Endometrial microvascular endothelial cells (primary cell): ENCODE measurements around the gene TMEM86A. TPM values are rescaled to one million over a fixed set of nuclear protein-coding genes. Genes with fewer than 3 reads are reported as not detected.

Experiments
- in situ Hi-C: cut with HindIII; loops from 2 replicates; pipeline ENCODE4 v1.10.0; 2017; ENCODE audit warnings: low sequenced_read_pairs, low pct_unique_long_range_greater_than_20kb; ENCODE audit errors: inconsistent ontology term
- total RNA-seq: library from RNA; depleted of rRNA; stranded (reverse); fragments of >200 nt; gene quantifications from one replicate; pipeline ENCODE4 v1.2.3, GENCODE V29; 2015; ENCODE audit errors: inconsistent ontology term

Gene TMEM86A
- total RNA-seq, 1 donor from 2014 or later, result 0.46 TPM

GRCh38 chr11:18720091-18720807 lies 21.7 kb downstream of the TMEM86A start:
- in situ Hi-C loops, result no loop called here

GRCh38 chr11:18720808-18721560 lies 22.4 kb downstream of the TMEM86A start:
- in situ Hi-C loops, result no loop called here

- in situ Hi-C loops, result no loop called here
These were observed 23.1 kb downstream of the TMEM86A start for GRCh38 chr11:18721561-18722292.

GRCh38 chr11:18722293-18722637 lies 23.7 kb downstream of the TMEM86A start:
- in situ Hi-C loops, result no loop called here

GRCh38 chr11:18723991-18724390 lies 25.4 kb downstream of the TMEM86A start:
- in situ Hi-C loops, result no loop called here

GRCh38 chr11:18726040-18726439 lies 27.5 kb downstream of the TMEM86A start, which contains the start of gene IGSF22:
Gene IGSF22, minus strand, starts transcription at chr11:18726188. Its CDS starts 1,952 bp downstream, at chr11:18724236.
- in situ Hi-C loops, result no loop called here

GRCh38 chr11:18727479-18728236 lies 29.1 kb downstream of the TMEM86A start:
- in situ Hi-C loops, result no loop called here

GRCh38 chr11:18728658-18729057 lies 30.1 kb downstream of the TMEM86A start:
- in situ Hi-C loops, result no loop called here

GRCh38 chr11:18729426-18729825 lies 30.8 kb downstream of the TMEM86A start:
- in situ Hi-C loops, result no loop called here

GRCh38 chr11:18730020-18730419 lies 31.4 kb downstream of the TMEM86A start:
- in situ Hi-C loops, result no loop called here

- in situ Hi-C loops, result no loop called here
These were observed 32.9 kb downstream of the TMEM86A start for GRCh38 chr11:18731441-18731840.

GRCh38 chr11:18731949-18732821 lies 33.6 kb downstream of the TMEM86A start:
- in situ Hi-C loops, result no loop called here

GRCh38 chr11:18733202-18733601 lies 34.6 kb downstream of the TMEM86A start:
- in situ Hi-C loops, result no loop called here

GRCh38 chr11:18736590-18737148 lies 38.1 kb downstream of the TMEM86A start:
- in situ Hi-C loops, result no loop called here

GRCh38 chr11:18737642-18738041 lies 39.1 kb downstream of the TMEM86A start:
- in situ Hi-C loops, result no loop called here

GRCh38 chr11:18739685-18740084 lies 41.1 kb downstream of the TMEM86A start:
- in situ Hi-C loops, result no loop called here

GRCh38 chr11:18741783-18742182 lies 43.2 kb downstream of the TMEM86A start:
- in situ Hi-C loops, result no loop called here

- in situ Hi-C loops, result no loop called here
These were observed 44.8 kb downstream of the TMEM86A start for GRCh38 chr11:18743365-18743764.
